ENCODE measurements around the gene SCFD2.
"Not testable (repeated sequence)": the region's sequence is repeated elsewhere in the genome, so short reads cannot be mapped to it uniquely, and the experiment has no call there.

SCFD2 gene

GRCh38 chr4:53100501-53101190 is 265.2 kb downstream of the SCFD2 start:
- DNase-seq (ENCODE audit: low read depth): no peak

GRCh38 chr4:53098681-53099121 is 267.2 kb downstream of the SCFD2 start:
- DNase-seq (ENCODE audit: low read depth): no peak

- DNase-seq (ENCODE audit: low read depth): no peak
Measured at GRCh38 chr4:53094040-53094439, 271.8 kb downstream of the SCFD2 start.

GRCh38 chr4:53089936-53090729 is 275.7 kb downstream of the SCFD2 start:
- DNase-seq (ENCODE audit: low read depth): no peak

GRCh38 chr4:53088152-53088551 is 277.7 kb downstream of the SCFD2 start:
- DNase-seq (ENCODE audit: low read depth): no peak

- DNase-seq (ENCODE audit: low read depth): no peak
Measured at GRCh38 chr4:53076374-53076958, 289.4 kb downstream of the SCFD2 start.

- no peak for DNase-seq (ENCODE audit: low read depth)
Measured at GRCh38 chr4:53075162-53075785, 290.6 kb downstream of the SCFD2 start.

- no peak for DNase-seq (ENCODE audit: low read depth)
Measured at GRCh38 chr4:53068755-53069330, 297.0 kb downstream of the SCFD2 start.

GRCh38 chr4:53067125-53067802 is 298.6 kb downstream of the SCFD2 start:
- DNase-seq (ENCODE audit: low read depth): no peak

GRCh38 chr4:53066155-53066554 is 299.7 kb downstream of the SCFD2 start:
- DNase-seq (ENCODE audit: low read depth): no peak

GRCh38 chr4:53064609-53065008 is 301.3 kb downstream of the SCFD2 start:
- DNase-seq (ENCODE audit: low read depth): no peak

- no peak for DNase-seq (ENCODE audit: low read depth)
Measured at GRCh38 chr4:53061091-53061850, 304.6 kb downstream of the SCFD2 start.

- no peak for DNase-seq (ENCODE audit: low read depth)
Measured at GRCh38 chr4:53060278-53060677, 305.6 kb downstream of the SCFD2 start.

- DNase-seq (ENCODE audit: low read depth): no peak
Measured at GRCh38 chr4:53059871-53060270, 306.0 kb downstream of the SCFD2 start.

GRCh38 chr4:53059256-53059655 is 306.6 kb downstream of the SCFD2 start:
- DNase-seq (ENCODE audit: low read depth): no peak

GRCh38 chr4:53057679-53058078 is 308.2 kb downstream of the SCFD2 start:
- no peak for DNase-seq (ENCODE audit: low read depth)

- DNase-seq (ENCODE audit: low read depth): not testable (repeated sequence)
Measured at GRCh38 chr4:53057108-53057507, 308.8 kb downstream of the SCFD2 start.

- no peak for DNase-seq (ENCODE audit: low read depth)
Measured at GRCh38 chr4:53055716-53056403, 310.0 kb downstream of the SCFD2 start.

- DNase-seq (ENCODE audit: low read depth): no peak
Measured at GRCh38 chr4:53055274-53055673, 310.6 kb downstream of the SCFD2 start.

- DNase-seq (ENCODE audit: low read depth): no peak
Measured at GRCh38 chr4:53050361-53050774, 315.5 kb downstream of the SCFD2 start.
